Stimulated activated CD4-positive, alpha-beta T cell treated with anti-CD3 and anti-CD28 coated beads, Interleukin-4, amount 100 ng/mL, for 1 hour (primary cell): ENCODE results near the gene FOXA3.
A peak's percentile ranks its signal among the peaks of the same experiment; 100 is the strongest.

Source experiments
- DNase-seq: peaks from one replicate; pipeline ENCODE4 v3.0.0-alpha.2; 2020

Gene FOXA3

GRCh38 chr19:45863840-45864628 lies at the start of gene FOXA3:
FOXA3 (plus strand) TSS chr19:45864326; CDS start chr19:45864457, 131 bp downstream.
- DNase-seq = peak; percentile 60

- DNase-seq = no peak
Observed at GRCh38 chr19:45814851-45815480, 49.2 kb upstream of the FOXA3 start, which contains the start of gene RSPH6A. RSPH6A (minus strand) TSS chr19:45815308; CDS start chr19:45815176, 132 bp downstream.

- no peak for DNase-seq
Observed at GRCh38 chr19:45815481-45816216, 48.5 kb upstream of the FOXA3 start.

- DNase-seq = no peak
Observed at GRCh38 chr19:45816236-45817009, 47.7 kb upstream of the FOXA3 start.

- peak; percentile 97 for DNase-seq
Observed at GRCh38 chr19:45817010-45817724, 47.0 kb upstream of the FOXA3 start.

GRCh38 chr19:45817725-45818301 lies 46.3 kb upstream of the FOXA3 start:
- no peak for DNase-seq

- DNase-seq = no peak
Observed at GRCh38 chr19:45819769-45820168, 44.4 kb upstream of the FOXA3 start.

- DNase-seq = no peak
Observed at GRCh38 chr19:45820413-45821102, 43.6 kb upstream of the FOXA3 start.

GRCh38 chr19:45821103-45821521 lies 43.0 kb upstream of the FOXA3 start:
- no peak for DNase-seq

- no peak for DNase-seq
Observed at GRCh38 chr19:45821570-45821969, 42.6 kb upstream of the FOXA3 start.

GRCh38 chr19:45822716-45823115 lies 41.4 kb upstream of the FOXA3 start:
- no peak for DNase-seq

- no peak for DNase-seq
Observed at GRCh38 chr19:45823182-45823581, 40.9 kb upstream of the FOXA3 start.

- DNase-seq = no peak
Observed at GRCh38 chr19:45824041-45824471, 40.1 kb upstream of the FOXA3 start.

- DNase-seq = no peak
Observed at GRCh38 chr19:45824531-45825262, 39.4 kb upstream of the FOXA3 start.

GRCh38 chr19:45825263-45825605 lies 38.9 kb upstream of the FOXA3 start:
- no peak for DNase-seq

- DNase-seq = no peak
Observed at GRCh38 chr19:45825917-45826893, 37.9 kb upstream of the FOXA3 start.

- no peak for DNase-seq
Observed at GRCh38 chr19:45826934-45827333, 37.2 kb upstream of the FOXA3 start.

GRCh38 chr19:45827459-45828093 lies 36.5 kb upstream of the FOXA3 start:
- DNase-seq = no peak

GRCh38 chr19:45828523-45828922 lies 35.6 kb upstream of the FOXA3 start:
- no peak for DNase-seq
